Peyer's patch (tissue), 4 donors: ENCODE measurements around the gene MAPT.

Source experiments
- CTCF ChIP-seq, 6 experiments: fragments of 450-650 bp in 4 of 6; fragments of 200-600 bp in 2 of 6; sonication (generic) in 1 of 6; IDR thresholded peaks; one replicate each; pipeline ENCODE4 v1.5.1; 2017 to 2019; ENCODE audit warnings: antibody characterized with exemption in 6 of 6, mild to moderate bottlenecking in 3 of 6, moderate library complexity in 1 of 6
- POLR2A ChIP-seq, 2 donors: fragments of 450-650 bp; IDR thresholded peaks; one replicate each; pipeline ENCODE4 v1.5.1; 2017; ENCODE audit warnings: antibody characterized with exemption in 2 of 2, mild to moderate bottlenecking in 2 of 2, moderate library complexity in 2 of 2

- no peak for TF ChIP-seq POLR2A (IDR thresholded peaks at IDR 0.05)
- no peak for TF ChIP-seq CTCF (IDR thresholded peaks at IDR 0.05)
These were observed 115.6 kb downstream of the MAPT start for GRCh38 chr17:46009681-46010596.
